ENCODE results near the gene FOXJ3. TPM values are rescaled to one million over a fixed set of nuclear protein-coding genes. Genes with fewer than 3 reads are reported as not detected.

The FOXJ3 gene
- total and polyA plus RNA-seq, 2 donors (not counting 1 experiment from before 2014, with no cell fraction given) = 15.4 to 76.4 TPM

- Histone ChIP-seq H3K4me2 (replicated peaks; ENCODE audit: low read depth, low read length, poor library complexity, severe bottlenecking) (peak overlapping the region; percentile 45), H3K79me2 (ENCODE audit: control insufficient read depth, insufficient read depth, low read length) (peaks cover 92% of the 10 kb centered on the region), H3K4me1 (ENCODE audit: control insufficient read depth in 2 of 2, insufficient read depth in 2 of 2, low read length in 2 of 2) (peaks cover 14 to 18% of the 10 kb centered on the region in 2 donors), H4K20me1 (ENCODE audit: control insufficient read depth, insufficient read depth, low read length, poor library complexity, severe bottlenecking) (peaks cover 53% of the 10 kb centered on the region), H3K27me3 (replicated peaks in 1 of 4; ENCODE audit: control extremely low read depth in 1 of 4, control insufficient read depth in 3 of 4, insufficient read depth in 4 of 4, low read length in 3 of 4) (no peaks in the 10 kb centered on the region), H3K27ac (ENCODE audit: low read length in 2 of 2) (peak overlapping the region in 1 of 2 donors; percentile 60), H3K4me3 (ENCODE audit: control extremely low read depth in 1 of 5, extremely low read depth in 1 of 5, insufficient read depth in 1 of 5, low read depth in 2 of 5, low read length in 4 of 5) (no peak overlapping the region), H3K36me3 (replicated peaks in 1 of 2; ENCODE audit: control extremely low read depth in 1 of 2, control insufficient read depth in 1 of 2, extremely low read depth in 1 of 2, insufficient read depth in 2 of 2, low read length in 1 of 2) (no peaks in the 10 kb centered on the region), H3K9me3 (ENCODE audit: control extremely low read depth in 1 of 3, control insufficient read depth in 2 of 3, insufficient read depth in 1 of 3, low read length in 2 of 3) (no peaks in the 10 kb centered on the region), H2AFZ (ENCODE audit: insufficient read depth, low read depth, low read length, poor library complexity, severe bottlenecking) (no peak overlapping the region), H3K9ac (ENCODE audit: low read length) (peak overlapping the region; percentile 34)
- H3K4me1 Mint-ChIP-seq = peaks cover 73% of the 10 kb centered on the region
- POLR2A ChIA-PET = no interaction called here
- H3K9me3 Mint-ChIP-seq (ENCODE audit: insufficient read depth) = no peaks in the 10 kb centered on the region
- no peak overlapping the region for H3K27ac Mint-ChIP-seq
- 80% methylated on average over 1 of the region's 4 CpGs for WGBS (ENCODE audit: insufficient coverage)
- DNase-seq = no peak
- CTCF ChIA-PET = no interaction called here
- no peaks in the 10 kb centered on the region for H3K27me3 Mint-ChIP-seq
- ATAC-seq (ENCODE audit: low read depth) = no peak
- TF ChIP-seq EZH2 (IDR thresholded peaks at IDR 0.05; ENCODE audit: borderline replicate concordance, insufficient read depth, low read depth, low read length, poor library complexity, severe bottlenecking) (no peak), CTCF (IDR thresholded peaks at IDR 0.05) (no peak)
- intact Hi-C loops (cut with micrococcal nuclease) = no loop called here
- no peak overlapping the region for H3K4me3 Mint-ChIP-seq
Observed at GRCh38 chr1:42319128-42319851, 15.7 kb downstream of the FOXJ3 start.

- DNase-seq (no peak), ATAC-seq (ENCODE audit: low read depth) (no peak)
- Mint-ChIP-seq H3K4me1 (peaks cover 78% of the 10 kb centered on the region), H3K4me3 (no peak overlapping the region), H3K9me3 (ENCODE audit: insufficient read depth) (no peaks in the 10 kb centered on the region), H3K27ac (no peak overlapping the region), H3K27me3 (no peaks in the 10 kb centered on the region)
- H3K4me1 ChIP-seq (ENCODE audit: control insufficient read depth in 2 of 2, insufficient read depth in 2 of 2, low read length in 2 of 2) = peaks cover 14 to 18% of the 10 kb centered on the region in 2 donors
- no peak overlapping the region for H3K4me3 ChIP-seq (ENCODE audit: control extremely low read depth in 1 of 5, extremely low read depth in 1 of 5, insufficient read depth in 1 of 5, low read depth in 2 of 5, low read length in 4 of 5)
- peaks cover 58% of the 10 kb centered on the region for H4K20me1 ChIP-seq (ENCODE audit: control insufficient read depth, insufficient read depth, low read length, poor library complexity, severe bottlenecking)
- H3K27ac ChIP-seq (ENCODE audit: low read length in 2 of 2) = no peak overlapping the region
- intact Hi-C loops (cut with micrococcal nuclease) = no loop called here
- H2AFZ ChIP-seq (ENCODE audit: insufficient read depth, low read depth, low read length, poor library complexity, severe bottlenecking) = no peak overlapping the region
- CTCF ChIA-PET = no interaction called here
- H3K79me2 ChIP-seq (ENCODE audit: control insufficient read depth, insufficient read depth, low read length) = peaks cover 97% of the 10 kb centered on the region
- no peak for TF ChIP-seq CTCF (IDR thresholded peaks at IDR 0.05)
- no peak for TF ChIP-seq EZH2 (IDR thresholded peaks at IDR 0.05; ENCODE audit: borderline replicate concordance, insufficient read depth, low read depth, low read length, poor library complexity, severe bottlenecking)
- 63% methylated on average over 1 of the region's 4 CpGs for WGBS (ENCODE audit: insufficient coverage)
- POLR2A ChIA-PET = no interaction called here
- H3K9me3 ChIP-seq (ENCODE audit: control extremely low read depth in 1 of 3, control insufficient read depth in 2 of 3, insufficient read depth in 1 of 3, low read length in 2 of 3) = no peaks in the 10 kb centered on the region
- no peak overlapping the region for H3K9ac ChIP-seq (ENCODE audit: low read length)
- no peak overlapping the region for H3K4me2 ChIP-seq (replicated peaks; ENCODE audit: low read depth, low read length, poor library complexity, severe bottlenecking)
- H3K27me3 ChIP-seq (replicated peaks in 1 of 4; ENCODE audit: control extremely low read depth in 1 of 4, control insufficient read depth in 3 of 4, insufficient read depth in 4 of 4, low read length in 3 of 4) = no peaks in the 10 kb centered on the region
- H3K36me3 ChIP-seq (replicated peaks in 1 of 2; ENCODE audit: control extremely low read depth in 1 of 2, control insufficient read depth in 1 of 2, extremely low read depth in 1 of 2, insufficient read depth in 2 of 2, low read length in 1 of 2) = no peaks in the 10 kb centered on the region
Observed at GRCh38 chr1:42318601-42319000, 16.4 kb downstream of the FOXJ3 start.
